GM12892 (cell line): ENCODE results near the gene SRSF10.

ENCODE experiments used
- POLR2A ChIP-seq: IDR thresholded peaks from 2 replicates; pipeline ENCODE4 v1.6.1; 2011; ENCODE audit warnings: low read depth, low read length, control low read depth
- POLR2AphosphoS5 ChIP-seq: IDR thresholded peaks from 2 replicates; pipeline ENCODE4 v1.6.1; 2011; ENCODE audit warnings: low read depth, low read length, control low read depth
- TAF1 ChIP-seq: IDR thresholded peaks from 2 replicates; pipeline ENCODE4 v1.6.1; 2011; ENCODE audit warnings: low read depth, mild to moderate bottlenecking, control low read depth, low read length, borderline replicate concordance

DNA sequence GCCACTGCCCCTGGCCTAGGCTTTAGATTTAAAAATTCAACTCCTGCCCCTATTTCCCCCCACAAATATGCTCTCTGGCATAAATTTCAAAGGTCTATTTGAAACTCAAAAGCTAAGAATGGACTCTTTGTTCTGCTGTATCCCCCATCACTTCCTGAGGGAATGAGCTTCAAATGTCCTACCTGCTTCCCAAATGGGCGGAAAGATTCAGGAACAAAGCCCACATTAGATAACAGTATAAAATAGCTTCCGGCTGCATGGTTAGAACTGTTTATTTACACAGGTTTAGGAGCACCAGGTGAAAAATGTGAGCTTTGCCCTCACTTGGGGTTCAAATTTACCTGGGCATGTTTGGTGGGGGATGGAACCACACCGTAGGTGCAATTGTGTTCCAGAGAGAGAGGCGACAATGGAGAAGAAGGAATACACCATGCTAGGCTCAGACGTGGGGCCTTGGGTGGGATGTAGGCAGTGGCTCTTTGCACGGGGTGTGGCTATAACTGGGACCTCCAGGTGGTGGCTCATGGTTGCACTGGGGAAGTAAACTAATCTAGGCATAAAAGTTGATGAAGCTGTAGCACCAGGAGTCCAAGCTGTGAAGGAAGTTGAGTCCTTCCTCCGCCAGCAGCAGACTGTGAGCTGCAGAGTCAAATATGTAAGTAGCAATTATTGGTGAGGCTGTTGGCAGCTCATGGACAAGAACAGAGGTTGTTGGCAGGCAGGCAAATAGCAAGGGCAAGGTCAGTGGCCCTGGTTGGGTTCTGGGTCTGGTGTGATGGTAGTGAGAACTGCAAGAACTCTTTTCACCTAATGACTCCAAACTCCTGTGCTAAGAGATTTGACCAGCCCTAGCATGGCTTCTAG lies 41.5 kb upstream of the SRSF10 start:
- no peak for TF ChIP-seq POLR2AphosphoS5
- no peak for TF ChIP-seq TAF1
- TF ChIP-seq POLR2A: no peak
